Activated T-helper 2 cell treated with anti-CD3 and anti-CD28 coated beads, Interferon-gamma antibody, Interleukin-2, Interleukin-4, amounts not matched to agents 10 μg/mL and 5 μg/mL and 100 μg/mL, durations not matched to agents 14 hours and 24 hours and 36 hours (primary cell): ENCODE measurements around the gene SEC23B. TPM values are rescaled to one million over a fixed set of nuclear protein-coding genes. Genes with fewer than 3 reads are reported as not detected.
"Not testable (repeated sequence)": the region's sequence is repeated elsewhere in the genome, so short reads cannot be mapped to it uniquely, and the experiment has no call there.

Source experiments
- DNase-seq: peaks from one replicate; pipeline ENCODE4 v3.0.0; 2021; ENCODE audit warnings: low spot score
- H3K27ac Mint-ChIP-seq: one replicate; pipeline ENCODE4 v1.8.0; 2021; ENCODE audit warnings: mixed read lengths
- H3K27me3 Mint-ChIP-seq: one replicate; pipeline ENCODE4 v1.8.0; 2021; ENCODE audit warnings: low read depth, mixed read lengths
- H3K36me3 Mint-ChIP-seq: one replicate; pipeline ENCODE4 v1.8.0; 2021; ENCODE audit warnings: low read depth, mixed read lengths
- H3K4me1 Mint-ChIP-seq: one replicate; pipeline ENCODE4 v1.8.0; 2021; ENCODE audit warnings: low read depth, mixed read lengths
- H3K4me3 Mint-ChIP-seq: one replicate; pipeline ENCODE4 v1.8.0; 2021; ENCODE audit warnings: low read depth, mild to moderate bottlenecking, moderate library complexity, mixed read lengths
- H3K9me3 Mint-ChIP-seq: one replicate; pipeline ENCODE4 v1.8.0; 2021; ENCODE audit warnings: mixed read lengths
- intact Hi-C: fragments of 100-400 bp; cut with micrococcal nuclease; formaldehyde crosslinking; loops from one replicate; pipeline ENCODE4 v1.15.1; 2023
- total RNA-seq: library from RNA; stranded (reverse); gene quantifications from 2 replicates; pipeline ENCODE4 v1.2.3, GENCODE V29; 2022

Gene SEC23B
- total RNA-seq, 1 donor from 2014 or later = 126 TPM

DNA sequence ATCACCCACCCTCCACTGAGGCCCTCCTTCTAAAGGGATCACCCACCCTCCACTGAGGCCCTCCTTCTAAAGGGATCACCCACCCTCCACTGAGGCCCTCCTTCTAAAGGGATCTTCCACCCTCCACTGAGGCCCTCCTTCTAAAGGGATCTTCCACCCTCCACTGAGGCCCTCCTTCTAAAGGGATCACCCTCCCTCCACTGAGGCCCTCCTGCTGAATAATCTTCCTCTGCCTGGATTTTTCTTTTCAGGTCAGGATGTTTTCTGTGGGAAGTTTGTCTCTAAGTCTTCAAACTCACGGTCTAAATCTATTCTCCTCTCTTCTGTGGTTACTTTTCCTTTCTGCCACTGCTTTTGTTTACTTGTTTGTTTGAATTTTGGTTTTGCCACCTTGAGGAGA lies 6.1 kb upstream of the SEC23B start:
- H3K36me3 Mint-ChIP-seq, intact Hi-C loops, H3K27ac Mint-ChIP-seq, H3K27me3 Mint-ChIP-seq, H3K9me3 Mint-ChIP-seq, H3K4me3 Mint-ChIP-seq, DNase-seq, H3K4me1 Mint-ChIP-seq: not testable (repeated sequence)

- intact Hi-C loops = loop anchor here (5.0 kb wide), 1 partner anchor 92 kb away; no protein-coding TSS in a partner anchor
- peaks cover 17% of the 10 kb centered on the region for H3K36me3 Mint-ChIP-seq
- no peaks in the 10 kb centered on the region for H3K9me3 Mint-ChIP-seq
- no peak overlapping the region for H3K27ac Mint-ChIP-seq
- H3K27me3 Mint-ChIP-seq = no peaks in the 10 kb centered on the region
- DNase-seq = no peak
- H3K4me3 Mint-ChIP-seq = no peak overlapping the region
- H3K4me1 Mint-ChIP-seq = peaks cover 12% of the 10 kb centered on the region
These were observed 3.2 kb upstream of the SEC23B start for GRCh38 chr20:18504479-18505060.

DNA sequence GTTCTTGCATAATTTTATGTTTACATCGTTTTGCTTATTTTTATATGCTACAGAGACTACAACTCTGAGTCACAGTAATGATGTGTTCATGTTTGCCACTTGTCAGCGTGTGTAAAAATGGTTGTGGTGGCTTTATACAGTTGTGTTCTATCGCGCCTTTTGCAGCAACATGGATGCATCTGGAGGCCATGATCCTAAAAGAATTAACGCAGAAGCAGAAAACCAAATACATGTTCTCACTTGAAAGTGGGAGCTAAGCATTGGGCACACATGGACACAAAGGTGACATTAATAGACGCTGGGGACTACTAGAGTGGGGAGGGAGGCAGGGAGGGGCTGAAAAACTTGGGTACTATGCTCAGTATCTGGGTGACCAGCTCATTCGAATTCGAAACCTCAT lies 996 bp upstream of the SEC23B start:
- peaks cover 27% of the 10 kb centered on the region for H3K4me1 Mint-ChIP-seq
- peak; percentile 16 for DNase-seq
- intact Hi-C loops = loop anchor here (1.0 to 5.0 kb wide), 7 partner anchors 9 to 539 kb away; partner anchors contain the start of genes DZANK1, POLR3F, RBBP9 and SMIM26
- H3K9me3 Mint-ChIP-seq = no peaks in the 10 kb centered on the region
- peak overlapping the region; percentile 100 for H3K27ac Mint-ChIP-seq
- H3K4me3 Mint-ChIP-seq = peak overlapping the region; percentile 100
- H3K27me3 Mint-ChIP-seq = no peaks in the 10 kb centered on the region
- H3K36me3 Mint-ChIP-seq = peaks cover 39% of the 10 kb centered on the region

DNA sequence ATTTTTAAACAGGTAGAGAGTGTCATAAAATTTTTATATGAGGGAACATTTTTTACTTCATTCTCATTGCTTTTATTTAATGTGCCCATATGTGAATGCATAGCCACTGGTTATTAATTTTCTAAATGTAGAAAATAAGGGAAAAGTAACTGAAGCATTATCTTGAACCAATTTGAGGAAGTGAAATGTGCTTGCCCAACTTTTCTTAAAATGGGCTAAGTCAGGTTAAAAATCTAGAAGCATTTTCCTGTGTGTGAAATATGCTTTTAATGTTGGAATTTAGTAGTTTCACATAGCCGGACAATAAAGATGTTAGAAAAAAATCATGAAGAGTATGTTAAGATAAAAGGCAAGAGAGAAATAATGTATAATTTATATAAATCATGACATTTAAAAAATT lies 3.8 kb downstream of the SEC23B start:
- Mint-ChIP-seq H3K4me1 (peaks cover 33% of the 10 kb centered on the region), H3K27me3 (no peaks in the 10 kb centered on the region), H3K36me3 (peaks cover 70% of the 10 kb centered on the region), H3K4me3 (no peak overlapping the region), H3K9me3 (no peaks in the 10 kb centered on the region), H3K27ac (peak overlapping the region; percentile 12)
- no peak for DNase-seq
- intact Hi-C loops = no loop called here

- intact Hi-C loops = no loop called here
- Mint-ChIP-seq H3K4me1 (peaks cover 27% of the 10 kb centered on the region), H3K36me3 (peaks cover 64% of the 10 kb centered on the region), H3K4me3 (no peak overlapping the region), H3K27me3 (no peaks in the 10 kb centered on the region), H3K27ac (no peak overlapping the region), H3K9me3 (no peaks in the 10 kb centered on the region)
- no peak for DNase-seq
These were observed 5.5 kb downstream of the SEC23B start for GRCh38 chr20:18513208-18513607.

DNA sequence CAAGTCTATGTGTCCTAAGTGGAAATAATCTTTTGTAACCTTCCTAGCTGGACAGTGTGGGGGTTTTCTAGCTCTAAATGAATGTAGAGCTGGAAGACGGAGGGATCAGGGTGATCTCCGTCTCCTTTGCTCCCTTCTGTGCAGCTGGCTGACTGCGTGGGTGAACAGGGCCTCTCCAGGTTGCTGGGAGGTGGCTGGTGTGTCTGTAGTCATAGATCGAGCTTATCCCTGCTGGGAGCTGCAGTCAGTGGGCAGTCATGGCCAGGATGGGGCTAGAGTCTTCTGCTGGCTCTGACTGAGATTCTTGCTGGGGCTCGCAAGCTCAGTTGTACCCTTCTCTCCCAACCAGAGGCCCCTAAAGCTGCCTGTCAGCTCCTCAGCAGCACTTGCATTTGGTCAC lies 6.4 kb downstream of the SEC23B start:
- intact Hi-C loops = no loop called here
- Mint-ChIP-seq H3K9me3 (no peaks in the 10 kb centered on the region), H3K4me3 (no peak overlapping the region), H3K27ac (no peak overlapping the region), H3K4me1 (peaks cover 25% of the 10 kb centered on the region), H3K36me3 (peaks cover 56% of the 10 kb centered on the region), H3K27me3 (no peaks in the 10 kb centered on the region)
- DNase-seq = no peak

- Mint-ChIP-seq H3K27me3 (no peaks in the 10 kb centered on the region), H3K9me3 (no peaks in the 10 kb centered on the region), H3K27ac (peak overlapping the region; percentile 31), H3K36me3 (peaks cover 38% of the 10 kb centered on the region), H3K4me1 (peaks cover 19% of the 10 kb centered on the region), H3K4me3 (no peak overlapping the region)
- no peak for DNase-seq
- intact Hi-C loops = no loop called here
These were observed 8.2 kb downstream of the SEC23B start for GRCh38 chr20:18515973-18516372.

- H3K27ac Mint-ChIP-seq, intact Hi-C loops, H3K9me3 Mint-ChIP-seq, DNase-seq, H3K4me1 Mint-ChIP-seq, H3K27me3 Mint-ChIP-seq, H3K4me3 Mint-ChIP-seq: not testable (repeated sequence)
- peaks cover 22% of the 10 kb centered on the region for H3K36me3 Mint-ChIP-seq
These were observed 14.3 kb downstream of the SEC23B start for GRCh38 chr20:18522066-18522465.

GRCh38 chr20:18523066-18523465 lies 15.3 kb downstream of the SEC23B start:
- DNase-seq = no peak
- Mint-ChIP-seq H3K4me1 (no peaks in the 10 kb centered on the region), H3K4me3 (no peak overlapping the region), H3K27me3 (no peaks in the 10 kb centered on the region), H3K27ac (no peak overlapping the region), H3K36me3 (peaks cover 30% of the 10 kb centered on the region), H3K9me3 (no peaks in the 10 kb centered on the region)
- intact Hi-C loops = no loop called here

DNA sequence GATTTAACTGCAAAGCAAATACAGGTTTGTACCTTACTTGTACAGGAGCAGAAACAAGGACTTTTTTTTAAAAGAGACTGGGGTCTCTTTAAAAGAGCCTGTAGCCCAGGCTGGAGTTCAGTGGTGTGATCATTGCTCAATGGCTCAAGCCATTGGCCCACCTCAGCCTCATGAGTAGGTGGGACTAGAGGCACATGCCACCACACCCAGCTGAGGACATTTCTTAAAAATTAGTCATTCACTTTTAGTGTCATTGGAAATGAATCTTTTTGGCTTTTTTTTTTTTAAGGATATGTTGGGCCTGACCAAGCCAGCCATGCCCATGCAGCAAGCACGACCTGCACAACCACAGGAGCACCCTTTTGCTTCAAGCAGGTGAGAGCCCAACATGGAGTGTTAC lies 16.9 kb downstream of the SEC23B start:
- H3K4me3 Mint-ChIP-seq = no peak overlapping the region
- H3K36me3 Mint-ChIP-seq = peaks cover 46% of the 10 kb centered on the region
- intact Hi-C loops = no loop called here

DNA sequence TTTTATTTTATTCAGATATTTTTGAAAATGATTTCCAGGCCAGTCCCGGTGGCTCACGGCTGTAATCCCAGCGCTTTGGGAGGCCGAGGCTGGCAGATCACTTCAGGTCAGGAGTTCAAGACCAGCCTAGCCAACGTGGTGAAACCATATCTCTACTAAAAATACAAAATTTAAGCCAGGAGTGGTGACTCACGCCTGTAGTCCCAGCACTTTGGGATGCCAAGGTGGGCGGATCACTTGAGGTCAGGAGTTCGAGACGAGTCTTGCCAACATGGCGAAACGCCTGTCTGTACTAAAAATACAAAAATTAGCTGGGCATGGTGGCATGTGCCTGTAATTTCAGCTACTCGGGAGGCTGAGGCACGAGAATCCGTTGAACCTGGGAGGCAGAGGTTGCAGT lies 19.0 kb downstream of the SEC23B start:
- H3K4me1 Mint-ChIP-seq, H3K4me3 Mint-ChIP-seq, H3K27ac Mint-ChIP-seq, H3K27me3 Mint-ChIP-seq, intact Hi-C loops, DNase-seq, H3K9me3 Mint-ChIP-seq: not testable (repeated sequence)
- peaks cover 62% of the 10 kb centered on the region for H3K36me3 Mint-ChIP-seq

More for the DNA sequence above, 16.9 kb downstream of the SEC23B start:
- no peaks in the 10 kb centered on the region for H3K9me3 Mint-ChIP-seq
- no peak overlapping the region for H3K27ac Mint-ChIP-seq
- H3K27me3 Mint-ChIP-seq = no peaks in the 10 kb centered on the region
- H3K4me1 Mint-ChIP-seq = no peaks in the 10 kb centered on the region
- no peak for DNase-seq

DNA sequence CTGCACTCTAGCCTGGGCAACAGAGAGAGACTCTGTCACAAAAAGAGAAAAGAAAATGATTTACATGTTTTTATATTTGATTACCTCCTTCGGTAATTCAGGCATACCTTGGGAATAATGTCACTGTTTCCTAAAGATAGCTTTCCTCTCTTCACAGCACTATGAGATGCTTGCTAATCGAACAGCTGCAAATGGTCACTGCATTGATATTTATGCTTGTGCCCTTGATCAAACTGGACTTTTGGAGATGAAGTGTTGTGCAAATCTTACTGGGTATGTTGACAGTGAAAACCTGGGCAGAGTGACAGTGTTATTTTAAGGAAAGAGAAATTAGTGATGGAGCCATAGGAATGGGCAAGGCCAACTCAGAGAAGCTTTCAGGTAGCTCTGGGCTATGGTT lies 19.6 kb downstream of the SEC23B start:
- H3K4me3 Mint-ChIP-seq = no peak overlapping the region

DNA sequence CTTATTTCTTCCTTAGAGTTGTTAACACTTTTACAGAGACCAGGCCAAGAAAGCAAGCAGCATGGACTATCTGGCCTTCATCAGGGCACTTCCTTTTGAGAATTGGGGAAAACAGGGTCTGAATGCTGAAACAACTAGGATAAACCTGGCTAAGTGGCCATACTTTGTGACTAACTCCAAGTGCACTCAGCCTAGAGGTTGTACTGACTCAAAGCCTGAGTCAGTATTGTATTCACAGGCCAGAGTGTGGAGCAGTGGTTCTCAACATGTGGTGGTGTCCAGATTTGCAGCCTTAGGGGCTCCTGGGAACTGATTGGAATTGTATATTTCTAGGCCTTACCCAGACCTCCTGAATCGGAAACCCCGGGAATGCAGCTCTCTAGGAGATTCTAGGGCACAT lies 20.1 kb downstream of the SEC23B start:
- Mint-ChIP-seq H3K4me3 (no peak overlapping the region), H3K4me1 (no peaks in the 10 kb centered on the region), H3K27ac (no peak overlapping the region), H3K9me3 (no peaks in the 10 kb centered on the region), H3K27me3 (no peaks in the 10 kb centered on the region), H3K36me3 (peaks cover 73% of the 10 kb centered on the region)
- intact Hi-C loops = no loop called here
- DNase-seq = no peak

More for the DNA sequence above, 19.6 kb downstream of the SEC23B start:
- no peak overlapping the region for H3K27ac Mint-ChIP-seq
- H3K27me3 Mint-ChIP-seq = no peaks in the 10 kb centered on the region
- peaks cover 68% of the 10 kb centered on the region for H3K36me3 Mint-ChIP-seq
- intact Hi-C loops = no loop called here
- no peaks in the 10 kb centered on the region for H3K4me1 Mint-ChIP-seq
- no peak for DNase-seq
- no peaks in the 10 kb centered on the region for H3K9me3 Mint-ChIP-seq

DNA sequence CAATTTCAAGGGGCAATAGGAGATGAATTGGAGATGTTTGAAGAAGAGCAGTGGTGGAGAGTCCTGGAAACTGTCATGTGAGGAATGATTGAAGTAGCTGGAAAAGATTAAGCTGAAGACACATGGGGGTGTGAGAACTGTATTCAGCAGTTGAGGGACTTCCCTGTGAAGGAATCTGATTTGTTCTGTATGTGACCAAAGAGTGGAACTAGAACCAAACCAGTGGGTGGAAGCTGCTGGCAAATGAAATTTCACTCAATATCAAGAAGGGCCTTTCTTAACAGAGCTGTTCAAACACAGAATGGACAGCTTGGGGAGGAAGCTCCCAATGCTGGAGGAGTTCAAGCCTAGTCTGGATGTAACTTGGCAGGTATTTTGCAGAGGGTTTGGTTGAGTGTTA lies 21.3 kb downstream of the SEC23B start:
- H3K9me3 Mint-ChIP-seq = no peaks in the 10 kb centered on the region
- intact Hi-C loops = no loop called here
- no peak for DNase-seq
- no peak overlapping the region for H3K4me3 Mint-ChIP-seq
- H3K36me3 Mint-ChIP-seq = peaks cover 82% of the 10 kb centered on the region
- H3K27me3 Mint-ChIP-seq = no peaks in the 10 kb centered on the region
- H3K4me1 Mint-ChIP-seq = no peaks in the 10 kb centered on the region
- no peak overlapping the region for H3K27ac Mint-ChIP-seq
